ENCODE measurements around the gene CRYL1. TPM values are rescaled to one million over a fixed set of nuclear protein-coding genes. Genes with fewer than 3 reads are reported as not detected.
"Not testable (repeated sequence)": the region's sequence is repeated elsewhere in the genome, so short reads cannot be mapped to it uniquely, and the experiment has no call there.

CRYL1 gene
- total RNA-seq, 1 donor from 2014 or later, result 13.1 TPM

DNA sequence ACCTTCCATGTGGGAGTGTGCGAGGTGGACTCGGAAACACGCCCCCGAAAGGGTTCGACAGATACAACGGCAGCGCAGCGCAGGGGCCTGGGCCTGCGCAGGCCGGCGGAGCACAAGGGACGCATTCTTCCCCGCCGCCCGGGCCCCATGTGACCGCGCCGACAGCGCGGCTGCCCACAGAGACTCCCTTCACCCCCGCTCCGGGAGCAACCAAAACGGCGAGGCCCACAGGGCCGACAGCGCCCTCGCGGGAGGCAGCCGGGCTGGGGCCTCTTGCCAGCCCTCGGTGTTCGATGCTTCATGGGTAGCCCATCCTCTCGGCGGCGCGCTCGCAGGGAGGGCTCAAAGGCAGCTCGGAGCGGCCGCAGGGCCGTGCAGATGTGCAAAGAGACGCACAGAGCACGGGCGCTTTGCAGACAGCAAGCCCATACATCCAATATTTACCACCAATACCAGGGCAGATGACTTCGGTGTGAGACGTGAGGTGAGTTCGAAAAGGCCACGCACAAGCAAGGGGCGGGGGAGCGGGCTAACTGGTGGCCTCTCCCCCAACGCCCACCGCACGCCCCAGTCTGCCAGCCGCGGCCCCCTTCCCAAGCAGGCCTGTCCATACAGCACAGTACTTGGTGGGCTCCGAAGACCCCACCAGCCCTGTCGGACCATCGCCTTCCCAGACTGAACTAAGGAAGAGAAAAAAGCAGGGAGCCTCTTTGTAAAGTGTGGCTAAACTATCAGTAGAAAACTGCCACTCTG is 89.9 kb downstream of the CRYL1 start:
- H3K27ac ChIP-seq, result no peak overlapping the region
- no peak for DNase-seq (ENCODE audit: low spot score in 2 of 2)
- intact Hi-C loops (cut with DNase I), result no loop called here

GRCh38 chr13:20434210-20434609 is 91.4 kb downstream of the CRYL1 start:
- H3K4me1 ChIP-seq; H3K4me3 ChIP-seq; DNase-seq (ENCODE audit: low spot score in 2 of 2); H3K9me3 ChIP-seq; H3K27ac ChIP-seq; H3K27me3 ChIP-seq; intact Hi-C loops (cut with DNase I): not testable (repeated sequence)
- H3K36me3 ChIP-seq, result peaks cover 0 to 21% of the 10 kb centered on the region in 2 donors

More for the DNA sequence above, 89.9 kb downstream of the CRYL1 start:
- Histone ChIP-seq H3K4me3 (no peak overlapping the region), H3K36me3 (peaks cover 0 to 12% of the 10 kb centered on the region in 2 donors), H3K4me1 (no peaks in the 10 kb centered on the region), H3K9me3 (no peaks in the 10 kb centered on the region), H3K27me3 (no peaks in the 10 kb centered on the region)
- TF ChIP-seq, protein P1, sequence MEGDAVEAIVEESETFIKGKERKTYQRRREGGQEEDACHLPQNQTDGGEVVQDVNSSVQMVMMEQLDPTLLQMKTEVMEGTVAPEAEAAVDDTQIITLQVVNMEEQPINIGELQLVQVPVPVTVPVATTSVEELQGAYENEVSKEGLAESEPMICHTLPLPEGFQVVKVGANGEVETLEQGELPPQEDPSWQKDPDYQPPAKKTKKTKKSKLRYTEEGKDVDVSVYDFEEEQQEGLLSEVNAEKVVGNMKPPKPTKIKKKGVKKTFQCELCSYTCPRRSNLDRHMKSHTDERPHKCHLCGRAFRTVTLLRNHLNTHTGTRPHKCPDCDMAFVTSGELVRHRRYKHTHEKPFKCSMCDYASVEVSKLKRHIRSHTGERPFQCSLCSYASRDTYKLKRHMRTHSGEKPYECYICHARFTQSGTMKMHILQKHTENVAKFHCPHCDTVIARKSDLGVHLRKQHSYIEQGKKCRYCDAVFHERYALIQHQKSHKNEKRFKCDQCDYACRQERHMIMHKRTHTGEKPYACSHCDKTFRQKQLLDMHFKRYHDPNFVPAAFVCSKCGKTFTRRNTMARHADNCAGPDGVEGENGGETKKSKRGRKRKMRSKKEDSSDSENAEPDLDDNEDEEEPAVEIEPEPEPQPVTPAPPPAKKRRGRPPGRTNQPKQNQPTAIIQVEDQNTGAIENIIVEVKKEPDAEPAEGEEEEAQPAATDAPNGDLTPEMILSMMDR (IDR thresholded peaks at IDR 0.05), result no peak

- H3K27ac ChIP-seq, result no peak overlapping the region
- H3K36me3 ChIP-seq, result peaks cover 3 to 18% of the 10 kb centered on the region in 2 donors
These were observed 93.8 kb downstream of the CRYL1 start for GRCh38 chr13:20431687-20432384.

DNA sequence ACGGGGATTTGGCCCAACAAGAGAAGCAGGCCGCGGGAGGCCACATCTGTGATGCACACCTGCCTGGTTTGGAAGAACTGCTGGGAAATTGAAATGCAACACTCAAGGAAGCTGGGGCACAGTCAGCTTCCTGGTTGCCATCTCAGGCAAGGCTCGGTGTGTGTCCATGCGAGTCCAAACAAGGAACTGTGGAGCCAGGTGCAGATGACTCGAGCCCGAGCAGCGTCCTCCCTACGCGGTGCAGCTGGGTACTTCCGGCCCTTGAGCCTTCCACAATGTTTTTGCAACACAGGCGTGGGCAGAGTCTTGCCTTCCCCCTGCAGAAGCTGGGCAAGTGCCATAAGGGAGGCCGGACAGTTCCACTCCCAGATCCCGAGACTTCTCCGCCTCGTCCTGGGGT is 94.6 kb downstream of the CRYL1 start:
- Histone ChIP-seq H3K9me3 (no peaks in the 10 kb centered on the region), H3K36me3 (peaks cover 3 to 21% of the 10 kb centered on the region in 2 donors), H3K4me1 (no peaks in the 10 kb centered on the region), H3K27ac (no peak overlapping the region), H3K27me3 (no peaks in the 10 kb centered on the region), H3K4me3 (no peak overlapping the region)
- DNase-seq (ENCODE audit: low spot score in 2 of 2), result no peak
- TF ChIP-seq, protein P1 (IDR thresholded peaks at IDR 0.05), result no peak
- intact Hi-C loops (cut with DNase I), result no loop called here

More at GRCh38 chr13:20431687-20432384, 93.8 kb downstream of the CRYL1 start:
- intact Hi-C loops (cut with DNase I), result no loop called here
- Histone ChIP-seq H3K27me3 (no peaks in the 10 kb centered on the region), H3K4me3 (no peak overlapping the region), H3K4me1 (no peaks in the 10 kb centered on the region), H3K9me3 (no peaks in the 10 kb centered on the region)
- no peak for DNase-seq (ENCODE audit: low spot score in 2 of 2)
- TF ChIP-seq, protein P1 (IDR thresholded peaks at IDR 0.05), result no peak

DNA sequence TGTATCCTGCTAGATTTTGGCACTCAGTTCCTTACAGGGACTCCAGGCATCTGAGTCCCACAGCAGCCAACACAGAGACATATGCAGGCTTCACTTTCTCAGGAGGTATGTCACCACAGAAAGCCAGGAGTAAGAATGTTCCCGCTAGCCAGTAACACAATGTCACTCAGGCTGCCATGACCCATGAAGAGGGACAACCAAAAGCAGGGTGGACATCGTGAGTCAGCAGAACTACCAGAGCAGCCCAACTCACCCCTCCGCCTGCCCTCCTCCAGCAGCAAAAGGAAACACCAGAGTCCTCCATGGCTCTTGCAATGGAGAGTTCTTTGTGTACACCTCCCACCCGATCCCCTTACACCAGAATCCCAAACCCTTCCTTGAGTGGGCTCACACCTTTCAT is 95.4 kb downstream of the CRYL1 start:
- Histone ChIP-seq H3K4me1 (no peaks in the 10 kb centered on the region), H3K4me3 (no peak overlapping the region), H3K36me3 (peaks cover 3 to 23% of the 10 kb centered on the region in 2 donors), H3K27ac (no peak overlapping the region), H3K9me3 (no peaks in the 10 kb centered on the region), H3K27me3 (no peaks in the 10 kb centered on the region)
- intact Hi-C loops (cut with DNase I), result no loop called here
- no peak for DNase-seq (ENCODE audit: low spot score in 2 of 2)
- TF ChIP-seq, protein P1 (IDR thresholded peaks at IDR 0.05), result no peak

GRCh38 chr13:20429682-20430081 is 96.0 kb downstream of the CRYL1 start:
- Histone ChIP-seq H3K27ac (no peak overlapping the region), H3K9me3 (no peaks in the 10 kb centered on the region), H3K27me3 (no peaks in the 10 kb centered on the region), H3K4me1 (no peaks in the 10 kb centered on the region), H3K4me3 (no peak overlapping the region), H3K36me3 (peaks cover 3 to 30% of the 10 kb centered on the region in 2 donors)
- TF ChIP-seq, protein P1 (IDR thresholded peaks at IDR 0.05), result no peak
- intact Hi-C loops (cut with DNase I), result no loop called here
- DNase-seq (ENCODE audit: low spot score in 2 of 2), result no peak
